ENCODE results near the gene PIWIL1. TPM values are rescaled to one million over a fixed set of nuclear protein-coding genes. Genes with fewer than 3 reads are reported as not detected.

The PIWIL1 gene
- total and polyA plus RNA-seq, 2 experiments from 2014 or later, result not detected

- no peak for TF ChIP-seq JUNB (IDR thresholded peaks at IDR 0.05; ENCODE audit: unreplicated experiment)
- TF ChIP-seq POLR2AphosphoS5 (IDR thresholded peaks at IDR 0.05; ENCODE audit: low read depth), result no peak
- no peak for TF ChIP-seq ZNF331 (CRISPR knock-in tag; IDR thresholded peaks at IDR 0.05; ENCODE audit: low read depth)
- no peak for TF ChIP-seq NANOG (IDR thresholded peaks at IDR 0.05; ENCODE audit: borderline replicate concordance)
- no peak for TF ChIP-seq REST (IDR thresholded peaks at IDR 0.05; ENCODE audit: unreplicated experiment)
- TF ChIP-seq ETS1 (IDR thresholded peaks at IDR 0.05), result no peak
- no peak for TF ChIP-seq ZNF114 (CRISPR knock-in tag; IDR thresholded peaks at IDR 0.05)
- no peak for TF ChIP-seq STAT1 (IDR thresholded peaks at IDR 0.05; ENCODE audit: unreplicated experiment)
- no peak for TF ChIP-seq EZH2 (IDR thresholded peaks at IDR 0.05; ENCODE audit: low read depth, unreplicated experiment)
- Histone ChIP-seq H3K27ac (ENCODE audit: low read depth) (no peak overlapping the region), H3K4me1 (ENCODE audit: insufficient read depth) (no peaks in the 10 kb centered on the region), H3F3A (replicated peaks; ENCODE audit: low read depth) (no peaks in the 10 kb centered on the region), H3K4me2 (no peak overlapping the region), H3K4me3 (no peak overlapping the region), H3K9me2 (ENCODE audit: insufficient read depth) (no peaks in the 10 kb centered on the region), H2AFZ (no peak overlapping the region), H4K20me1 (replicated peaks; ENCODE audit: insufficient read depth) (no peaks in the 10 kb centered on the region), H3K27me3 (ENCODE audit: insufficient read depth) (no peaks in the 10 kb centered on the region), H3K36me3 (ENCODE audit: insufficient read depth) (no peaks in the 10 kb centered on the region), H3K79me2 (replicated peaks; ENCODE audit: insufficient read depth) (no peaks in the 10 kb centered on the region)
- peaks cover 31% of the 10 kb centered on the region for H3K36me3 Mint-ChIP-seq (ENCODE audit: low read depth)
- H3K27ac Mint-ChIP-seq, result no peak overlapping the region
- no peaks in the 10 kb centered on the region for H3K4me1 Mint-ChIP-seq
- ATAC-seq (no peak), DNase-seq (ENCODE audit: low spot score) (no peak)
- H3K27me3 Mint-ChIP-seq (ENCODE audit: insufficient read depth, low read depth, poor library complexity), result peaks cover 4% of the 10 kb centered on the region
- no peak overlapping the region for H3K4me3 Mint-ChIP-seq
- peaks cover 82% of the 10 kb centered on the region for H3K9me3 Mint-ChIP-seq
Observed at GRCh38 chr12:130384234-130384633, 46.5 kb downstream of the PIWIL1 start.

- no peak for ATAC-seq
- no peaks in the 10 kb centered on the region for H3K4me1 ChIP-seq (ENCODE audit: insufficient read depth)
- H3K27ac ChIP-seq (ENCODE audit: low read depth), result no peak overlapping the region
- H2AFZ ChIP-seq, result no peak overlapping the region
- no peak for TF ChIP-seq CREB1 (CRISPR knock-in tag; IDR thresholded peaks at IDR 0.05; ENCODE audit: low read depth)
- no peak overlapping the region for H3K4me3 ChIP-seq
- no peaks in the 10 kb centered on the region for H3K79me2 ChIP-seq (replicated peaks; ENCODE audit: insufficient read depth)
- Mint-ChIP-seq H3K9me3 (peaks cover 88% of the 10 kb centered on the region), H3K27me3 (ENCODE audit: insufficient read depth, low read depth, poor library complexity) (peaks cover 4% of the 10 kb centered on the region), H3K36me3 (ENCODE audit: low read depth) (peaks cover 31% of the 10 kb centered on the region), H3K4me3 (no peak overlapping the region), H3K4me1 (no peaks in the 10 kb centered on the region), H3K27ac (no peak overlapping the region)
- H3K27me3 ChIP-seq (ENCODE audit: insufficient read depth), result no peaks in the 10 kb centered on the region
- no peaks in the 10 kb centered on the region for H4K20me1 ChIP-seq (replicated peaks; ENCODE audit: insufficient read depth)
- H3K36me3 ChIP-seq (ENCODE audit: insufficient read depth), result no peaks in the 10 kb centered on the region
- DNase-seq (ENCODE audit: low spot score), result no peak
- no peaks in the 10 kb centered on the region for H3K9me2 ChIP-seq (ENCODE audit: insufficient read depth)
- no peak overlapping the region for H3K4me2 ChIP-seq
- H3F3A ChIP-seq (replicated peaks; ENCODE audit: low read depth), result no peaks in the 10 kb centered on the region
Observed at GRCh38 chr12:130385193-130385592, 47.5 kb downstream of the PIWIL1 start.
